Cardiac fibroblast (primary cell): ENCODE results near the gene TMEM184B.
A peak's percentile ranks its signal among the peaks of the same experiment; 100 is the strongest.

ENCODE experiments used
- DNase-seq, 2 donors: peaks; one replicate each; pipeline versions ENCODE4 v3.0.0 to v3.0.0-alpha.2; 2010; ENCODE audit warnings: low read depth in 2 of 2
- H3K4me3 ChIP-seq, 2 donors: replicated peaks in 1 of 2; 1 replicate in 1 of 2; 2 replicates in 1 of 2; pipeline ENCODE4 v1.5.1; 2011; ENCODE audit warnings: low read depth in 2 of 2, low read length in 2 of 2, mild to moderate bottlenecking in 2 of 2, moderate library complexity in 1 of 2
- TF ChIP-seq, protein P1 (sequence below): IDR thresholded peaks from one replicate; pipeline ENCODE4 v1.5.1; 2011; ENCODE audit warnings: low read depth, mild to moderate bottlenecking, low read length, inconsistent platforms

TMEM184B gene

DNA sequence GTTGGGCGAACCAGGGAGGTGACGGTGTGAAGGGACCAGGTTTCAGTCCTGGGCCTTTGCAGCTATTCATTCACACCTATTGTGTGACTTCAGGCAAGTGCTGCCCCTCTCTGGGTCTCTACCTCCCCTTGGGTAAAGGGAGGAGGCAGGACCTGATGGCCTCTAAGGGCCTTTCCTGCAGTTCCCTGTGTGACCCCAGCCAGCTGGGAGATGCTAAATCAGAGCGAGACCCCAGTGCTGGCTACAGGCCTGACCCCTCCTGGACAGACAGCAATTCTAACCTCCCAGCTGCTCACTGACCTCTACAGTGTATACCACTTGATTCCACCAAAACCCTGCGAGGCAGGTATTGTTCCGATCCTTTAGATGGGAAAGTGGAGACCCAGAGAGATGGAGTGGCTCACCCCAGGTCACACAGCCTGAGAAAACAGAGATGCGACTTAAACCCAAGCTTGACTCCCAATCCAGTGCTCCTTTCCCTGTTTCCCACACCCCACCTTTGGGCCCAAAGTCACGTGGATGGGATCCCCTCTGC is 64.8 kb downstream of the TMEM184B start:
- no peak for DNase-seq
- H3K4me3 ChIP-seq = no peak overlapping the region
- TF ChIP-seq, protein P1, sequence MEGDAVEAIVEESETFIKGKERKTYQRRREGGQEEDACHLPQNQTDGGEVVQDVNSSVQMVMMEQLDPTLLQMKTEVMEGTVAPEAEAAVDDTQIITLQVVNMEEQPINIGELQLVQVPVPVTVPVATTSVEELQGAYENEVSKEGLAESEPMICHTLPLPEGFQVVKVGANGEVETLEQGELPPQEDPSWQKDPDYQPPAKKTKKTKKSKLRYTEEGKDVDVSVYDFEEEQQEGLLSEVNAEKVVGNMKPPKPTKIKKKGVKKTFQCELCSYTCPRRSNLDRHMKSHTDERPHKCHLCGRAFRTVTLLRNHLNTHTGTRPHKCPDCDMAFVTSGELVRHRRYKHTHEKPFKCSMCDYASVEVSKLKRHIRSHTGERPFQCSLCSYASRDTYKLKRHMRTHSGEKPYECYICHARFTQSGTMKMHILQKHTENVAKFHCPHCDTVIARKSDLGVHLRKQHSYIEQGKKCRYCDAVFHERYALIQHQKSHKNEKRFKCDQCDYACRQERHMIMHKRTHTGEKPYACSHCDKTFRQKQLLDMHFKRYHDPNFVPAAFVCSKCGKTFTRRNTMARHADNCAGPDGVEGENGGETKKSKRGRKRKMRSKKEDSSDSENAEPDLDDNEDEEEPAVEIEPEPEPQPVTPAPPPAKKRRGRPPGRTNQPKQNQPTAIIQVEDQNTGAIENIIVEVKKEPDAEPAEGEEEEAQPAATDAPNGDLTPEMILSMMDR = no peak

DNA sequence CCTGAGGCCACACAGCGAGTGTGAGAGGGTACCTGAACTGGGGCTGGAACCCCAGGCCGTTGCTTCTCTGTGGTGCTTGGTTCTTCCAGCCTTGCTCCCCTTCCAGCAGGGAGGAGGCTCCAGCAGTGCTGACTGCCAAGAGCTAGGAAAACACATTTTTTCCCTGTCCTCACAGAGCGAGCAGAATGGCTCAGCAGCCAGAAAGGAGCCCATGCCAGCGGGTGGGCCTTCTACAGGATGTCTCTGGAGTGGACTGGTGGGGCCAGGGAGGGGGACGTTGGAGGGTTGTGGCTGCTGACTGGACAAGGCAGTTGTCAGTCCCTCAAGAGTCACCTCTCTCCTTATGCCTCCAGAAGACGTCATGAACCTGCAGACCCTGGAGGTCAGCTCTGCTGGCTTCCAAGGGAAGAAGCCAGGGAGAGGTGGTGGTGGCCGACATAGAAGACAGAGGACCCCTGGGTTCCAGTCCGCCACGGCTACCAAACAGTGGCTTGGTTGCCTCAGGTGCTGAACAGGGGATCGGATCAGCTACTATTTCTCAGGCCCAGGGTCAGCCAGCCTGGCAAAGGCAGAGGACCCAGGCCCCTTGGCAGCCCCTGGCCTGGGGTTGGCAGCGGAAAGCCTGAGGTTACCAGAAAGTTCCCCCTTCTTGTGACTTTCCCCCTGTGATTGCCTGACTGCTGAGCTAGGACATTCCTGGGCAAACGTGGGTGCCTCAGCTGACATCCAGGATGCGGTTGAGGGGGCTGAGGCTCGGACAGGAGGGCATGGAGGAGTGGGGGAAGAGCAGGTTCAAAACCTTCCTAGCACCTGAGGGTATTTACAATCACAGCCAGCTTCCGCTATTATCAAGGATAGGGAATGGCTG is 67.3 kb downstream of the TMEM184B start:
- TF ChIP-seq, protein P1 = no peak
- peak; percentile 49 to 95 for DNase-seq
- no peak overlapping the region for H3K4me3 ChIP-seq

DNA sequence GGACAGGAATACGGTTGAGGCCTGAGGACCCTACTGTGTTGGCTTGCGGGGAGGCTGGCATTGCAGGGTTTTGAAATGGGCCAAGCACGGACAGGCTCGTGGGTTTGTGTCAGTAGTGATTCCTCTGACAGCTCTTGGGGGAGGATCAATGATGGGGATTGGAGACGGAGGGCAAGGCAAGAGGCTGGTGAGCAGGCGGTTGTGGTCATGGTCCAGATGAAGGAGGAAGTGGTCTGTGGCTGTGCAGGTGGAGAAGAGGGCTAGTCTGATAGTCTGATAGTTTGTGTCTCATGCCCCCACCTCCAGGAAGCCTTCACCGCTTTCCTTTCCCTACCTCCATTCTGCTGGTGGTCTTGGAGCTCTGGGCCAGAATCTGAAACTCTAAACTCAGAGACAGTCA is 68.0 kb downstream of the TMEM184B start:
- TF ChIP-seq, protein P1 = no peak
- no peak for DNase-seq
- H3K4me3 ChIP-seq = no peak overlapping the region

DNA sequence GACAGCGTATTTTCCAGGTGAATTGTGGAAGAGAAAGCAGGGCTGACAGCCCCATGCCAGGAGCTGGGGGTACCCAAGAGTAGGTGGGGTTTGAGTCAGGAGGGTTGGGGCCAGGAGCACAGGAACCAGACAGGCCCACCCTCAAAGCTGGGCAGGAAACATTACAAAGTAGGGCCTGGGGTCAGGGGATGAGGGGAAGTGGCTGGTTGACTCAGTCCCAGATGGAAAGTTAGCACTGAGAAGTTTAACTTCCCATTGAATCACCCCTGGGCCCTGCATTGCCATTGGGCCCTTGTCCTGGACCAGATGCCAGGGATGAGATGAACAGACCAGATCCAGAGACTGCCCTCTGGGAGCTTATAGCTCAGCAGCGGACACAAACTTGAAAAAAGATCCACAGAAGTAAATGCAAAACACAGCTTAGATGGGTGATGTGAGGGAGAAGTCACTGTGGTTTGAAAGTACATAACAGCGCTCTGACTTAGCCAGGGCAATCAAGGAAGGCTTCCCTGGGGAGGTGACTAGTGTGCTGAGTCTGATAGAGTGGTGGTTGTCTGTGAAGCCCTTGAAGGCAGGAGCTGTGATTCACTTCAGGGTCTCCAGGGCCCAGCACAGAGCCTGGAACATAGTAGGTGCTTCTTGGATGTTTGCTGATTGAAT is 68.8 kb downstream of the TMEM184B start:
- TF ChIP-seq, protein P1 = no peak
- DNase-seq = peak in 1 of 2 donors; percentile 89
- peak overlapping the region in 1 of 2 donors; percentile 91 for H3K4me3 ChIP-seq

DNA sequence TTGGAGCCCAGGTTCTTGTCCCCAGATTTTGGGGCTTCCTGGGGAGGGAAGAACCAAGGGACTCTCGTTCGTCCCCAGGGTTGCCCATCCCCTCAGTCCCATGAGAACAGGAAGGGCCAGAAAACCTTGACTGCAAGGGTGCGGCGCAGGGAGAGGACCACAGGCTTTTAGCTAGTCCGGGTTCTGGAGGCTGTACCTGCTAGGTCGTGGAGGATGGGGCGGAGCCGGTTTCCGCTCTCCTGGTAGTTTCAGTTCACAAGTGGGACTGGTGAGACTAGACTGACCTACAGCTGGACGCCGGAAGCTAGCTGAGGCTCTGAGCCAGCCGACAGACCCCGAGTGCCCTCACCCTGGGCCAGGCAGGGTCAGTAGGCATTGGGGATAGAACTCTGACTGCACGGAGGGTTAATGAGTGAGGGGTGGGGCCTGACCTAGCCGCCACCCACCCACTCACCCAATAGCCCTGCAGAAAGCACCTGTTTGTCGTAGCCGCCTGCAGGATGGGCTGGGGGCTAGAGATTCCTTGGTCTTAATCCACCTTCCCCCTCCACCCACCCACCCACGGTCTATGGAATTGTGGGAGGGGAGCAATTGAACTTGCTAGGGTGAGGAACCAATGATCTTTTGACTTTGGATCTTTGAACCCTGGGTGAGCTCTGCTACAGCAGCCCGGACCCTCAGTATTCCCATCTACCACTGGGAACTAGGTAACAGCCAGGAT is 69.6 kb downstream of the TMEM184B start:
- H3K4me3 ChIP-seq = peak overlapping the region; percentile 80 to 91
- DNase-seq = peak in 1 of 2 donors; percentile 58
- TF ChIP-seq, protein P1 = no peak

DNA sequence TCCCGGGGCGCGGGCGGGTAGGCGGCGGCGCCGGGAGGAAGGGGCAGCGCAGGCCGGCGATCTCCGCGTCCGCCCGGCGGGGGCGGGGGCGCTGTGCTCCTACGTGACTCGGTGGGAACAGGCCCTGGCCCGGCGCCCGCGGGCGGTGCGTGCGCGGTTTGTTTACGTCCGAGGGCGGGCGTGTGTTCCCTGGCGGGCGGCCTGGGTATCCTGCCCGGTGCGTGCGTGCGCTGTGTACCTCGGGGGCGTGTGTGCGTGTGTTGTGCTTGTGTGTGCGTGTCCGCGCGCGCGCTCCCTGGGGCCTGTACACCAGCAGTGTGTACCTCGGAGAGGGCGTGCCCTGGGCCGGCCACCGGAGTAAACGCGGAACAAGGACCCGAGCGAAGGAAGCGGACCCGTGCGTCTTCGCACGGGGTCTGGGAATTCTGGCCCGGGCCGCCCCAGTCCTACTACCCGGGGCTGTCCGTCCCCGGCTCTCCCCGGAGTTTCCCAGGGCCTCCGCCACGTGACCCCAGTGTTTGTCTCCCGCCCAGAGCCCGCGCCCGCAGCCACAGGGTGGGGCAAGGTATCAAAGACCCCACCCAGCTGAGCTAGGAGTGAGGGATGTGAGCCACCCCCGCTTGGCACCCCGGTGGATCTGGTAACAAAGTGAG is 70.2 kb downstream of the TMEM184B start:
- H3K4me3 ChIP-seq = peak overlapping the region; percentile 80 to 91
- DNase-seq = peak; percentile 91 to 96
- TF ChIP-seq, protein P1 = no peak
